HepG2 (cell line): ENCODE results near the gene CCL17. TPM values are rescaled to one million over a fixed set of nuclear protein-coding genes. Genes with fewer than 3 reads are reported as not detected.

Source experiments
- AFF4 ChIP-seq: sonication (generic); formaldehyde crosslinking; IDR thresholded peaks from 2 replicates; pipeline ENCODE4 v1.4.0; 2020; ENCODE audit warnings: missing genetic modification reagents
- AHDC1 ChIP-seq: sonication (generic); formaldehyde crosslinking; IDR thresholded peaks from 2 replicates; pipeline ENCODE4 v1.5.1; 2020; ENCODE audit warnings: mild to moderate bottlenecking, missing genetic modification reagents, borderline replicate concordance
- ARNT ChIP-seq: fragments of 450-650 bp; IDR thresholded peaks from 2 replicates; pipeline ENCODE4 v1.6.1; 2017
- E2F1 ChIP-seq: sonication (generic); formaldehyde crosslinking; IDR thresholded peaks from 2 replicates; pipeline ENCODE4 v1.5.0; 2020; ENCODE audit warnings: missing genetic modification reagents
- MNT ChIP-seq: fragments of 450-650 bp; IDR thresholded peaks from 2 replicates; pipeline ENCODE4 v1.6.1; 2016
- RFX1 ChIP-seq: fragments of 450-650 bp; IDR thresholded peaks from 2 replicates; pipeline ENCODE4 v1.6.1; 2017
- RORA ChIP-seq: sonication (generic); formaldehyde crosslinking; IDR thresholded peaks from 2 replicates; pipeline ENCODE4 v1.5.0; 2020; ENCODE audit warnings: mild to moderate bottlenecking, missing genetic modification reagents, moderate library complexity
- SOX13 ChIP-seq, 3 experiments: fragments of 450-650 bp in 1 of 3; sonication (generic) in 1 of 3; formaldehyde crosslinking in 1 of 3; IDR thresholded peaks in 2 of 3; conservative IDR thresholded peaks in 1 of 3; 2 replicates each; pipeline versions ENCODE4 v1.5.0 to v1.6.1; 2016 to 2020; ENCODE audit warnings: antibody characterized with exemption in 1 of 3, mild to moderate bottlenecking in 1 of 3, missing compliant biosample characterization in 1 of 3, missing genetic modification reagents in 1 of 3, moderate library complexity in 1 of 3
- TBX2 ChIP-seq: sonication (generic); formaldehyde crosslinking; IDR thresholded peaks from 2 replicates; pipeline ENCODE4 v1.5.0; 2020; ENCODE audit warnings: missing genetic modification reagents, mild to moderate bottlenecking, borderline replicate concordance
- ZFP36L1 ChIP-seq: sonication (generic); formaldehyde crosslinking; IDR thresholded peaks from 2 replicates; pipeline ENCODE4 v1.8.0; 2022; ENCODE audit warnings: mild to moderate bottlenecking, missing genetic modification reagents, moderate library complexity
- ZNF432 ChIP-seq: sonication (generic); formaldehyde crosslinking; IDR thresholded peaks from 2 replicates; pipeline ENCODE4 v1.5.0; 2020; ENCODE audit warnings: missing genetic modification reagents, mild to moderate bottlenecking, borderline replicate concordance
- ZNF605 ChIP-seq: sonication (generic); formaldehyde crosslinking; IDR thresholded peaks from 2 replicates; pipeline ENCODE4 v1.8.0; 2022; ENCODE audit warnings: mild to moderate bottlenecking, missing genetic modification reagents
- ZNF615 ChIP-seq: sonication (generic); formaldehyde crosslinking; IDR thresholded peaks from 2 replicates; pipeline ENCODE4 v1.5.0; 2020; ENCODE audit warnings: mild to moderate bottlenecking, missing genetic modification reagents, borderline replicate concordance
- ZNF619 ChIP-seq: sonication (generic); formaldehyde crosslinking; IDR thresholded peaks from 2 replicates; pipeline ENCODE4 v1.4.0; 2020; ENCODE audit warnings: mild to moderate bottlenecking, missing genetic modification reagents
- ZNF737 ChIP-seq: sonication (generic); formaldehyde crosslinking; IDR thresholded peaks from 2 replicates; pipeline ENCODE4 v1.5.0; 2020; ENCODE audit warnings: missing genetic modification reagents, mild to moderate bottlenecking, borderline replicate concordance
- polyA plus RNA-seq, 8 experiments: library from polyadenylated mRNA; depleted of rRNA in 3 of 8; stranded (reverse) in 7 of 8; unstranded in 1 of 8; fragments of >200 nt; fragmentation: Illumina TruSeq in 4 of 8; extraction: Trizol in 4 of 8; gene quantifications; 2 replicates each; pipeline versions ENCODE4 v1.2.1 to v1.2.3, GENCODE V29; 2011 to 2016; ENCODE audit warnings: low read depth in 4 of 8, missing spikeins in 1 of 8, mixed read lengths in 1 of 8; ENCODE audit not compliant: insufficient read depth in 1 of 8
- total RNA-seq, 5 experiments: library from RNA; depleted of rRNA; stranded (reverse); fragments of >200 nt; fragmentation: Illumina TruSeq; extraction: Trizol; gene quantifications; 2 replicates each; pipeline ENCODE4 v1.2.3, GENCODE V29; 2016; ENCODE audit warnings: low read depth in 1 of 5

The CCL17 gene
- total and polyA plus RNA-seq, 2 of the 13 experiments (the other 11 are each of a cell fraction or from before 2014, with no cell fraction given) = not detected

GRCh38 chr16:57462209-57462977, 57.8 kb downstream of the CCL17 start, which contains the start of gene POLR2C (continued):
- TF ChIP-seq AFF4 (CRISPR knock-in tag) (peak; percentile 58; the same call in 1 of the 2 replicates), ZFP36L1 (CRISPR knock-in tag) (peak; percentile 96), ARNT (no peak), TBX2 (CRISPR knock-in tag) (peak; percentile 77; the same call in 1 of the 2 replicates), AHDC1 (CRISPR knock-in tag) (no peak), SOX13 (IDR thresholded peaks at IDR 0.05) (0 out of 2 replicates have a peak, but pooled peaks have one; percentile 47), SOX13 (CRISPR knock-in tag; conservative IDR thresholded peaks at IDR 0.05 in 1 of 2, IDR thresholded peaks at IDR 0.05 in 1 of 2) (peak in 1 of 2 experiments; percentile 75; a peak in 2 of 4 replicates), RORA (no peak), ZNF615 (CRISPR knock-in tag) (no peak), ZNF619 (CRISPR knock-in tag) (peak; percentile 98), MNT (no peak), E2F1 (CRISPR knock-in tag) (peak; percentile 79; the same call in 1 of the 2 replicates), RFX1 (no peak), ZNF605 (CRISPR knock-in tag) (peak; percentile 80), ZNF432 (CRISPR knock-in tag) (no peak), ZNF737 (CRISPR knock-in tag) (0 out of 2 replicates have a peak, but pooled peaks have one; percentile 10)
